Activated CD8-positive, alpha-beta memory T cell treated with anti-CD3 and anti-CD28 coated beads for 36 hours (primary cell): ENCODE data around the gene VSIR. TPM values are rescaled to one million over a fixed set of nuclear protein-coding genes. Genes with fewer than 3 reads are reported as not detected.

Experiments
- CTCF ChIA-PET: fragments of 350-600 bp; sonication (Branson Sonifier 250); formaldehyde crosslinking; loops from one replicate; lab custom pipeline; 2021; ENCODE audit warnings: antibody characterized with exemption; lab: Charles Lee
- POLR2A ChIA-PET: fragments of 350-600 bp; sonication (Branson Sonifier 250); formaldehyde crosslinking; loops from one replicate; lab custom pipeline; 2021; ENCODE audit warnings: antibody characterized with exemption; lab: Charles Lee
- total RNA-seq, 2 experiments: library from RNA; stranded (reverse); gene quantifications; one replicate each; pipeline ENCODE4 v1.2.3, GENCODE V29; 2021

The VSIR gene
- total RNA-seq, 2 experiments from 2014 or later = 52.7 to 60.8 TPM

GRCh38 chr10:71717551-71717951, 55.8 kb downstream of the VSIR start:
- ChIA-PET CTCF (interaction anchor here (0.6 to 2.4 kb wide), 5 partner anchors 9 to 726 kb away, joined by 3 to 6 read pairs (median 3); no protein-coding TSS in a partner anchor), POLR2A (interaction anchor here (0.6 kb wide), 1 partner anchor 9 kb away, joined by 3 read pairs; no protein-coding TSS in a partner anchor)

GRCh38 chr10:71717056-71717455, 56.3 kb downstream of the VSIR start:
- ChIA-PET POLR2A (interaction anchor here (2.3 kb wide), 1 partner anchor 13 kb away, joined by 6 read pairs; no protein-coding TSS in a partner anchor), CTCF (interaction anchor here (0.7 to 2.4 kb wide), 5 partner anchors 9 to 40 kb away, joined by 3 to 5 read pairs (median 3); no protein-coding TSS in a partner anchor)

GRCh38 chr10:71716426-71716825, 56.9 kb downstream of the VSIR start:
- POLR2A ChIA-PET = interaction anchor here (2.3 kb wide), 1 partner anchor 14 kb away, joined by 6 read pairs; no protein-coding TSS in a partner anchor
- CTCF ChIA-PET = interaction anchor here (1.2 to 6.1 kb wide), 6 partner anchors 8 to 31 kb away, joined by 3 to 30 read pairs (median 4); no protein-coding TSS in a partner anchor

- POLR2A ChIA-PET = interaction anchor here (2.3 kb wide), 1 partner anchor 14 kb away, joined by 6 read pairs; no protein-coding TSS in a partner anchor
- CTCF ChIA-PET = interaction anchor here (1.2 to 6.1 kb wide), 6 partner anchors 8 to 31 kb away, joined by 3 to 30 read pairs (median 4); no protein-coding TSS in a partner anchor
Observed at GRCh38 chr10:71715860-71716259, 57.5 kb downstream of the VSIR start.

- ChIA-PET CTCF (interaction anchor here (1.1 to 6.1 kb wide), 3 partner anchors 11 to 96 kb away, joined by 3 to 30 read pairs (median 3); no protein-coding TSS in a partner anchor), POLR2A (interaction anchor here (2.3 kb wide), 1 partner anchor 15 kb away, joined by 6 read pairs; no protein-coding TSS in a partner anchor)
Observed at GRCh38 chr10:71715026-71715425, 58.3 kb downstream of the VSIR start.

GRCh38 chr10:71714592-71714991, 58.7 kb downstream of the VSIR start:
- ChIA-PET CTCF (interaction anchor here (1.1 to 6.1 kb wide), 4 partner anchors 11 to 96 kb away, joined by 3 to 30 read pairs (median 4); no protein-coding TSS in a partner anchor), POLR2A (interaction anchor here (2.3 kb wide), 1 partner anchor 16 kb away, joined by 6 read pairs; no protein-coding TSS in a partner anchor)

- CTCF ChIA-PET = interaction anchor here (1.3 to 6.1 kb wide), 5 partner anchors 9 to 59 kb away, joined by 3 to 30 read pairs (median 6); partner anchors contain the start of gene VSIR
- POLR2A ChIA-PET = no interaction called here
Observed at GRCh38 chr10:71714031-71714410, 59.3 kb downstream of the VSIR start.

- ChIA-PET CTCF (interaction anchor here (1.0 to 6.1 kb wide), 7 partner anchors 9 to 60 kb away, joined by 3 to 30 read pairs (median 5); partner anchors contain the start of gene VSIR), POLR2A (interaction anchor here (0.7 to 0.8 kb wide), 2 partner anchors 36 to 60 kb away, joined by 3 to 4 read pairs; partner anchors contain the start of gene VSIR)
Observed at GRCh38 chr10:71713135-71714030, 59.9 kb downstream of the VSIR start.

- ChIA-PET POLR2A (interaction anchor here (0.7 to 1.1 kb wide), 3 partner anchors 16 to 61 kb away, joined by 3 to 4 read pairs (median 4); partner anchors contain the start of gene VSIR), CTCF (interaction anchor here (1.0 to 6.1 kb wide), 7 partner anchors 10 to 61 kb away, joined by 3 to 30 read pairs (median 6); partner anchors contain the start of gene VSIR)
Observed at GRCh38 chr10:71712572-71713134, 60.7 kb downstream of the VSIR start.

- CTCF ChIA-PET = interaction anchor here (1.1 to 6.1 kb wide), 4 partner anchors 13 to 61 kb away, joined by 5 to 30 read pairs (median 7); partner anchors contain the start of gene VSIR
- POLR2A ChIA-PET = interaction anchor here (1.1 kb wide), 1 partner anchor 15 kb away, joined by 4 read pairs; no protein-coding TSS in a partner anchor
Observed at GRCh38 chr10:71712170-71712569, 61.1 kb downstream of the VSIR start.

- ChIA-PET CTCF (interaction anchor here (1.1 to 6.1 kb wide), 3 partner anchors 13 to 15 kb away, joined by 5 to 30 read pairs (median 8); no protein-coding TSS in a partner anchor), POLR2A (no interaction called here)
Observed at GRCh38 chr10:71711052-71711623, 62.2 kb downstream of the VSIR start.

GRCh38 chr10:71710519-71710918, 62.8 kb downstream of the VSIR start:
- POLR2A ChIA-PET = no interaction called here
- CTCF ChIA-PET = no interaction called here

GRCh38 chr10:71708897-71709882, 64.1 kb downstream of the VSIR start:
- ChIA-PET POLR2A (interaction anchor here (0.5 kb wide), 1 partner anchor 1207 kb away, joined by 3 read pairs; no protein-coding TSS in a partner anchor), CTCF (interaction anchor here (0.8 to 4.3 kb wide), 30 partner anchors 7 to 395 kb away, joined by 3 to 55 read pairs (median 4); partner anchors contain the start of genes C10orf105 and VSIR)

GRCh38 chr10:71708301-71708703, 65.0 kb downstream of the VSIR start:
- POLR2A ChIA-PET = no interaction called here
- CTCF ChIA-PET = interaction anchor here (0.6 to 4.3 kb wide), 33 partner anchors 8 to 394 kb away, joined by 3 to 55 read pairs (median 4); partner anchors contain the start of genes CDH23 and VSIR

- ChIA-PET CTCF (interaction anchor here (0.8 to 4.3 kb wide), 14 partner anchors 9 to 393 kb away, joined by 3 to 55 read pairs (median 6); no protein-coding TSS in a partner anchor), POLR2A (no interaction called here)
Observed at GRCh38 chr10:71707240-71707789, 66.0 kb downstream of the VSIR start.
